A549 treated with DMSO at 1 μM for 4 hours (cell line): ENCODE data around the gene NIFK. TPM values are rescaled to one million over a fixed set of nuclear protein-coding genes. Genes with fewer than 3 reads are reported as not detected.

Source experiments
- total RNA-seq: library from RNA; stranded (reverse); fragments of 200-300 nt; extraction: Qiagen RNA extraction; gene quantifications from 5 replicates; pipeline ENCODE4 v1.2.3, GENCODE V29; 2022; ENCODE audit warnings: low read depth

Gene NIFK
- 55.2 to 84.6 TPM (median 80.0 TPM) in 5 replicates for total RNA-seq

GRCh38 chr2:121736462-121737336 is at the start of gene NIFK:
Gene NIFK (minus strand): TSS chr2:121736875. CDS start chr2:121736850, 25 bp downstream.

GRCh38 chr2:121755237-121756111 is 18.8 kb upstream of the NIFK start, which contains the start of gene TSN:
Gene TSN (plus strand): TSS chr2:121755651. CDS start chr2:121755780, 129 bp downstream.

Other genes starting within 250 kb of the NIFK start
- gene RNU4ATAC, start 206.0 kb downstream of the NIFK start, total RNA-seq: not detected in 5 replicates
- 14.5 to 20.1 TPM (median 19.4 TPM) in 5 replicates for gene CLASP1, start 87.4 kb downstream of the NIFK start, total RNA-seq
- gene TSN, start 18.8 kb upstream of the NIFK start, total RNA-seq: 52.1 to 70.7 TPM (median 62.9 TPM) in 5 replicates